ENCODE data around the gene COMP. TPM values are rescaled to one million over a fixed set of nuclear protein-coding genes. Genes with fewer than 3 reads are reported as not detected.

Gene COMP
- total RNA-seq, 6 donors from 2014 or later, result 1.8 to 8.5 (median 4.3) TPM; not detected in 2

GRCh38 chr19:18785179-18786124 is 5.7 kb downstream of the COMP start:
- H3K4me3 ChIP-seq, result peak overlapping the region in 3 of 4 donors; percentile 0 to 22 (median 17)
- 15 to 20% methylated on average over 1 to 37 of the region's 65 CpGs for WGBS, 2 donors
- DNase-seq, result peak; percentile 85 to 93
- no peaks in the 10 kb centered on the region for H3K36me3 ChIP-seq
- peaks cover 32 to 45% (median 38%) of the 10 kb centered on the region in 4 donors for H3K4me1 ChIP-seq
- H3K9me3 ChIP-seq, result no peaks in the 10 kb centered on the region
- peak; percentile 74 to 86 for ATAC-seq (ENCODE audit: low FRiP score in 2 of 2)
- H3K27me3 ChIP-seq, result peaks cover 2 to 47% (median 37%) of the 10 kb centered on the region in 4 donors
- H3K27ac ChIP-seq, result no peak overlapping the region
- TF ChIP-seq CTCF (IDR thresholded peaks at IDR 0.05), result no peak
- TF ChIP-seq POLR2AphosphoS5 (IDR thresholded peaks at IDR 0.05), result no peak
- TF ChIP-seq EP300 (IDR thresholded peaks at IDR 0.05), result no peak
- no peak for TF ChIP-seq POLR2A (IDR thresholded peaks at IDR 0.05)

- Histone ChIP-seq H3K27me3 (peaks cover 2 to 40% (median 31%) of the 10 kb centered on the region in 4 donors), H3K4me3 (peak overlapping the region in 1 of 4 donors; percentile 17), H3K36me3 (no peaks in the 10 kb centered on the region), H3K9me3 (no peaks in the 10 kb centered on the region), H3K27ac (no peak overlapping the region), H3K4me1 (peaks cover 25 to 38% (median 31%) of the 10 kb centered on the region in 4 donors)
- no peak for ATAC-seq (ENCODE audit: low FRiP score in 2 of 2)
- WGBS, 2 donors, result 70% methylated on average over 8 to 16 of the region's 16 CpGs
- TF ChIP-seq EP300 (IDR thresholded peaks at IDR 0.05) (no peak), POLR2A (IDR thresholded peaks at IDR 0.05) (no peak), CTCF (IDR thresholded peaks at IDR 0.05) (no peak), POLR2AphosphoS5 (IDR thresholded peaks at IDR 0.05) (no peak)
- DNase-seq, result no peak
These were observed 6.4 kb downstream of the COMP start for GRCh38 chr19:18784786-18785120.

- Histone ChIP-seq H3K27ac (no peak overlapping the region), H3K36me3 (no peaks in the 10 kb centered on the region), H3K9me3 (no peaks in the 10 kb centered on the region), H3K27me3 (peaks cover 2 to 34% (median 25%) of the 10 kb centered on the region in 4 donors), H3K4me1 (peaks cover 19 to 33% (median 26%) of the 10 kb centered on the region in 4 donors), H3K4me3 (no peak overlapping the region)
- ATAC-seq (ENCODE audit: low FRiP score in 2 of 2), result no peak
- TF ChIP-seq CTCF (IDR thresholded peaks at IDR 0.05), result no peak
- no peak for TF ChIP-seq EP300 (IDR thresholded peaks at IDR 0.05)
- no peak for TF ChIP-seq POLR2A (IDR thresholded peaks at IDR 0.05)
- no peak for TF ChIP-seq POLR2AphosphoS5 (IDR thresholded peaks at IDR 0.05)
- no peak for DNase-seq
- WGBS, 2 donors, result 86 to 93% methylated on average over 13 to 19 of the region's 19 CpGs
These were observed 6.9 kb downstream of the COMP start for GRCh38 chr19:18783958-18784785.

GRCh38 chr19:18782559-18783225 is 8.4 kb downstream of the COMP start:
- TF ChIP-seq POLR2AphosphoS5 (IDR thresholded peaks at IDR 0.05) (no peak), EP300 (IDR thresholded peaks at IDR 0.05) (no peak), CTCF (IDR thresholded peaks at IDR 0.05) (no peak), POLR2A (IDR thresholded peaks at IDR 0.05) (no peak)
- no peak overlapping the region for H3K27ac ChIP-seq
- H3K9me3 ChIP-seq, result no peaks in the 10 kb centered on the region
- H3K27me3 ChIP-seq, result peaks cover 0 to 19% (median 12%) of the 10 kb centered on the region in 4 donors
- no peaks in the 10 kb centered on the region for H3K36me3 ChIP-seq
- DNase-seq, result peak in 1 of 2 donors; percentile 72
- 90 to 96% methylated on average over 5 to 22 of the region's 22 CpGs for WGBS, 2 donors
- peaks cover 8 to 18% (median 12%) of the 10 kb centered on the region in 4 donors for H3K4me1 ChIP-seq
- no peak overlapping the region for H3K4me3 ChIP-seq
- no peak for ATAC-seq (ENCODE audit: low FRiP score in 2 of 2)
